ENCODE results near the gene DHRS9.
A peak's percentile ranks its signal among the peaks of the same experiment; 100 is the strongest.
"Not testable (repeated sequence)": the region's sequence is repeated elsewhere in the genome, so short reads cannot be mapped to it uniquely, and the experiment has no call there.

The DHRS9 gene

GRCh38 chr2:169069341-169069740 is at the start of gene DHRS9:
Gene DHRS9, plus strand, starts transcription at chr2:169069563. Its CDS starts 12,019 bp downstream, at chr2:169081582.
- peak; percentile 92 for DNase-seq (ENCODE audit: low read depth)

DNA sequence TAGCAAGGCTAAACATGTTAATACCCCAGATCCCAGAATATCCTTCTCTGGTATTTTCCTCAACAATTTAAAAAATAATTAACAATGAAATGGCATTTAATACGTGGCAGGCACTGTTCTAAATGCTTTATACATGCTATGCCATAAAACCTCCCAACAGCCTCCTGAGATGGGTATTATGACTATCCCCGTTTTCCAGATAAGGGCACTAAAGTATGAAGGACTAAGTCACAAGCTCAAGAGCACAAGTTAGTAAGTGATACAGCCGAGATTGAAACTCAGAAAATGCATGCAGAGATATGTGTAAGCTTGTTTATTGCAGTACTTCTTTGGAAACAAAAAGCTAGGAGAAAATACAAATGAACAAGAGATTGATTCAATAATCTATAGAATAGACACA is 46.2 kb upstream of the DHRS9 start:
- no peak for DNase-seq (ENCODE audit: low read depth)

DNA sequence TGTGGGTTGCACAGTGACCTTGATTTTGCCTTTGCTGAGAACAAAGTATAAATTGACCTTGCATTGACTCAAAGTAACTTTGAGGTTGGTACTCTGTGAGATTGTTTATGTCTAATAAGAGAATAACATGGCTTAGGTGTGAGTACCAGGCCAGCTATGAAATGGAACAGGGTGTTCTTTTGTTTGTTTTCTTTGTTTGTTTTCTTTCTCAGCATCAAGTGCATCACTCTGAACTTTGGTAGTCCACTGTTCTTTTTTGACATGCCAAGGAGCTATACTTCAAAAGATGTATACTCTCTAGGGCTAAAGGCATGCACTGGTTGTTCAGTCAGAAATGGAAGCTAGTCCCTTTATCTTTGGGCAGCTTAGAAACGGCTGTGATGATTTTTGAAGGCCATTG is 43.3 kb upstream of the DHRS9 start:
- no peak for DNase-seq (ENCODE audit: low read depth)

- no peak for DNase-seq (ENCODE audit: low read depth)
These were observed 42.1 kb upstream of the DHRS9 start for GRCh38 chr2:169027234-169027633.

DNA sequence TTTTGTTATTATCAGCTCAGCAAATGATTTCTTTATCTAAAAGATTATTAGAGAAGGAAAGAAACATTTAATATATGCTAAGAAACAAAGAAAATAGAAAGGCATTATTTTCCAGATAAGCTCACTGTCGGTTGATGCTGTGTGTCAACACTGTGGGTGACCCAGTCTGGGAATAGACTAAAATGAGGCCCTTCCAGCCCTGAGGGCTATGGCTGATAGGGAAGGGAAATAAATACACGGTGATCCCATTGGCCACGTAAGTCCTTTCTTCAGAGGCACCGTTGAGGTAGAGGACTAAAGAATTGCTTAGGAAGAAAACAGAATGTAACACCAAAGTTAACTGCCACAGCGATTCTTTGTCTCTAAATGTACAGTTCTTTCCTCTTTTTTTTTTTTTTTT is 40.0 kb upstream of the DHRS9 start:
- DNase-seq (ENCODE audit: low read depth), result no peak

DNA sequence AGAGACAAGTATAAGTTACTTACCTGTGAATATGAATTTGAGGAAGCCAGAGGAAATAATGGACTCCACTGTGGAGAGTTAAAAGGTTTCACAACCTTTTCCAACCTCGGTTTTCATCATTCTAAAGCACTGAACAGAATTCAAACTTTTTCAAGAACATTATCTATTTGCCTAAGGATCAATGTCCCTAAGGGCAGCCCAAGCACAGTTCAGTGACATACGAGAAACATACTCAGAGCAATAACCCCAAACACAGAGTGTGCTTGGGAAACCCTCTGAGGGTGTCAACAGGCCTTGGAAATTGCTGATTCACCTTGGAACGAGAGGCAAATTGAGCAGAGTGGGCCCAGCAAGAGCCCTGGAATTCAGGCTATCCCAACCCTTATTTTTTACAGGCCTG is 38.2 kb upstream of the DHRS9 start, which contains the start of gene ABCB11:
Gene ABCB11 (minus strand): TSS at position 123 of the 400 bp plus-strand sequence. CDS start 13,199 bp downstream, outside the sequence.
- no peak for DNase-seq (ENCODE audit: low read depth)

DNA sequence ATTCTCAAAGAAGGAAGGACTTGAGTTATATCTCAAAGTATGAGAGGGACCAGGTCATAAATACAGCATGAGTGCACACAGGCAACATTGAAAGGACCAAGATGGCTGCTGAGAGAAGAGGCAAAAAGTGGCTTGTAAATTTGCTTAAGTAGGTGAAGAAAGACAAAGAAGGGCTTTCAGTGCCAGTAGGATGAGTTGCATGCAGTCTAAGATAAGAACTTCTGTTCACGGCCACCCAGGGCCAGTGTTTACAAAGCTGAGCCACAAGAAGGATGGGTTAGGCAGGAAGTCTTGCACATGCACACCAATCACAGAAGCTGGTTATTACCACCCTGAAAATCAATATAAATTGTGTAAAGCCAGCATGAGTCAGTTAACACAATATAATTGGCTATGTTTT is 35.1 kb upstream of the DHRS9 start:
- DNase-seq (ENCODE audit: low read depth), result no peak

DNA sequence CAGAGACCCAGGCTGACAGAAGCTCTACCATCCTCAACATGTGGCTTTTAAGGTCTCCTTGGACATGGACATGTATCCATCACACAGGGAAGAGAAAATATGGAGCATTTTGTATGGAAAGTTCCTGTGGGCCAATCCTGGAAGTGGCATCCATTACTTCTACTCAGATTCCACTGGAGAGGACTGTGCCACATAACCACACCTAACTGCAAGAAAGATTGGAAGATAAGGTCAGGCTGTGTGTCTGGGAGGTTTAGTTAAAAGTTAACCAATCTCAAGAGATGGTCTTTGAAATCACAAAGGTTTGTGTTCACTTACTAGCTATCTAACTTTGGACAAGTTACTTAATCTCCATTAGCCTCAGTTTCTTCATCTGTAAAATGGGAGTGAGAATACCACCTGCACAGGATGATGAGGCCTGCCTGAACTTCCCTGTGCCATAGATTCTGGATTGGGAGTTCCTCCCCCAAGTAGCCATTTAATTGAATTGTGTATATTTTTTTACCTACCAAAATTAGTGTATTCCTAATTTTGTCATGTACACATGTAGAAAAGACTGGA is 34.3 kb upstream of the DHRS9 start:
- no peak for DNase-seq (ENCODE audit: low read depth)

DNA sequence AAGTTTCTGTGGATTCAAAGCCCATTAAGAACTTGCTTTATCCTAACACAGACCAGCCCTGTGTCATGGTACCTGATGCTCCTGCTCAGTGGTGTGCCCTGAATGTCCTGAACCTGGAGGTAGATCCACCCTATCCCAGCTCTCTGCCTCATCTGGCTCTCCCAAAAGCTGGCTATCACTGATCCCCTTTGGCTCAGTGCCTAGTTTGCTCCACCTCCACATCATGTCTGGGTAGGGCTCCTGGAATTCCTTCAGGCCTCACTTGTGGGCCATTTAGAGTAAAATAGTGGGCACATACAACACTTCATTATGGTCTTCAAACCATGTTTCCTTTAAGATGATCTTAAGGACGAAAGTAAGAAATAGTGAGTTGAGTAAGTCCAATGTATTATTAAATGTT is 33.5 kb upstream of the DHRS9 start:
- no peak for DNase-seq (ENCODE audit: low read depth)

GRCh38 chr2:169036736-169037440 is 32.5 kb upstream of the DHRS9 start:
- no peak for DNase-seq (ENCODE audit: low read depth)

GRCh38 chr2:169038338-169038757 is 31.0 kb upstream of the DHRS9 start:
- DNase-seq (ENCODE audit: low read depth), result peak; percentile 78

GRCh38 chr2:169039702-169040101 is 29.7 kb upstream of the DHRS9 start:
- no peak for DNase-seq (ENCODE audit: low read depth)

DNA sequence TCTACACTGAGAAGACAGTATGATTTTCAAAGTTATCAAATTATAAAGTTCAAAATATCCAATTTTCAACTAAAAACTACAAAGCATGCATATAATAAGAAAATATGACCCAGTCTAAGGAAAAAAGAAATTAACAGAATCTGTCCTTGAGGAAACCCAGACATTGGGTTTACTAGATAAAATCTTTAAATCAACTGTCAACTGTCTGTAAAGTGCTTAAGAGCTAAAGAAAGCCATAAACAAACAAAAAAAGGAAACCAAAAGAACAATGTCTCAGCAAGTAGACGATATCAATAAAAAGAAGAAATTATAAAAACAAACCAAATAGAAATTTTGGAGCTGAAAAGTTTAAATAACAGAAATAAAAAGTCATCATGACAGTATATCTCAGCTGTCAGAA is 27.8 kb upstream of the DHRS9 start:
- DNase-seq (ENCODE audit: low read depth), result no peak

DNA sequence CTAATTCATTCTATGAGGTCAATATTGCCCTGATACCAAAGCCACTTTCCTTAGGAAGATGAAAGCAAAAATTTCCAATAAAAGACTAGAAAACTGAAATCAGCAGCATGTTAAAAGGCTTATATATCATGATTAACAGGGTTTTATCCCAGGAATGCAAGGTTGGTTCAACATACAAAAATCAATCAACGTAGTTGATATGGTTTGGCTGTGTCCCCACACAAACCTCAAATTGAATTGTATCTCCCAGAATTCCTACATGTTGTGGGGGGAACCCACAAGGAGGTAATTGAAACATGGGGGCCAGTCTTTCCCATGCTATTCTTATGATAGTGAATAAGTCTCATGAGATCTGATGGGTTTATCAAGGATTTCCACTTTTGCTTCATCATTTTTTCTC is 26.5 kb upstream of the DHRS9 start:
- no peak for DNase-seq (ENCODE audit: low read depth)

- DNase-seq (ENCODE audit: low read depth), result peak; percentile 13
These were observed 22.8 kb upstream of the DHRS9 start for GRCh38 chr2:169046440-169047151.

GRCh38 chr2:169047256-169048250 is 21.8 kb upstream of the DHRS9 start:
- no peak for DNase-seq (ENCODE audit: low read depth)

DNA sequence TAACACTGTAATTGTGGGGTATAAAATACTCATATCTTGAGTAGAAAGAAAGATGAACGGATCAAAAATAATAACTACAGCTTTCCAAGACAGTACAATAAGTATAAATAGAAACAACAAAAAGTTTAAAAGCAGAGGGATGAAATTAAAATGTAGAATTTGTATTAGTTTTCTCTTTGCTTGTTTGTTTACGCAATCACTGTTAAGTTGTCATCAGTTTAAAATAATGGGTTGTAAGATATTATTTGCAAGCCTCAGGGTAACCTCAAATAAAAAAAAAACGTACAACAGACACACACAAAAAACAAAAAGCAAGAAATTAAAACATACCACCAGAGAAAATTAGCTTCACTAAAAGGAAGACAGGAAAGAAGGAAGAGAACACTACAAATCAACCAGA is 20.2 kb upstream of the DHRS9 start:
- no peak for DNase-seq (ENCODE audit: low read depth)

DNA sequence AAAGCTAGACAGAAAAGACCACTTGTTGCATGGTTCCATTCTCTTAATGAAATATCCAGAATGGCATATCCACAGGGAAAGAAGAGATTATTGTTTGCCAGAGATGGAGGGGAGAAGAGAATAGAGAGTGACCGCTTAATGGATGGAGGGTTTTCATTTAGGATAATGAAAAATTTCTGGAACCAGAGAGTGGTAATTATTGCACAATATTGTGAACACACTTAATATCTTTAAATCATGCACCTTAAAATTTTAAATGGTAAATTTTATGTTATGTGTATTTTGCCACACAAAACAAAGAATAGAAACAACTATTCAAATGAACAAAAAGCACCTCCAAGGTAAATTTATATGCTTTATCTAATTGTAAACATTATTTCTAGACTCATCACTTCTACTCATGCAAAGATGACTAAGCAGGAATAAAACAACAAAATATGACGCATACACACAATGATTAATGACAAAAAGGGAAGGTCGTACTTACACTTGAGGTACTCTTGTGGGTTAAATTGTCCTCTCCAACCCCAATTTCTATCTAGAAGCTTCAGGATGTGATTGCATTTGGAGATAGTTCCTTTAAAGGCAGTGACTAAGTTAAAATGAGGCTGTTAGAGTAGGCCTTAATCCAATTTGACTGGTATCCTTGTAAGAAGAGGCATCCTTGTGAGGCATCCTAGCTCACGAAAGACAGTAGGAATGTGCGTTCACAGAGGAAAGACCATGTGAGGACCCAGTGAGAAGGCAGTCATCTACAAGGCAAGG is 18.7 kb upstream of the DHRS9 start:
- DNase-seq (ENCODE audit: low read depth), result peak; percentile 72

- DNase-seq (ENCODE audit: low read depth), result not testable (repeated sequence)
These were observed 14.8 kb upstream of the DHRS9 start for GRCh38 chr2:169054575-169054974.

DNA sequence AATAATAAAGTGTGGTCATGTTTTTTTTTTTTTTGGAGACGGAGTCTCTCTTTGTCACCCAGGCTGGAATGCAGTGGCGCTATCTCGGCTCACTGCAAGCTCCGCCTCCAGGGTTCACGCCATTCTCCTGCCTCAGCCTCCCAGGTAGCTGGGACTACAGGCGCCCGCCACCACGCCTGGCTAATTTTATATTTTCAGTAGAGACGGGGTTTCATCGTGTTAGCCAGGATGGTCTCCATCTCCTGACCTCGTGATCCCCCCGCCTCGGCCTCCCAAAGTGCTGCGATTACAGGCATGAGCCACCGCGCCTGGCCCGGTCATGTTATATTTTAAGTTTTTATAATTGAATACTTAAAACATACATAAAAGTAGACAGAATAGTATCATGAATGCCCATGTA is 5.2 kb upstream of the DHRS9 start:
- not testable (repeated sequence) for DNase-seq (ENCODE audit: low read depth)

GRCh38 chr2:169065422-169065821 is 3.9 kb upstream of the DHRS9 start:
- no peak for DNase-seq (ENCODE audit: low read depth)

All from ELR (cell line).